Measurements from ENCODE around the gene KIF1A. TPM values are rescaled to one million over a fixed set of nuclear protein-coding genes. Genes with fewer than 3 reads are reported as not detected.

KIF1A gene
- total and polyA plus RNA-seq, 2 of the 13 experiments (the other 11 are each of a cell fraction or from before 2014, with no cell fraction given) = 0.01 TPM; not detected in 1

- no peak for TF ChIP-seq ZNF335 (CRISPR knock-in tag; IDR thresholded peaks at IDR 0.05)
Observed at GRCh38 chr2:240759459-240759858, 60.6 kb downstream of the KIF1A start (continued).

GRCh38 chr2:240757086-240757614, 62.9 kb downstream of the KIF1A start:
- ATAC-seq = no peak

GRCh38 chr2:240752209-240752608, 67.8 kb downstream of the KIF1A start:
- in situ Hi-C loops (cut with HindIII; ENCODE audit: extremely low pct_ligation_motif_present, low pct_unique_long_range_greater_than_20kb) = no loop called here
- ChIA-PET POLR2A (no interaction called here), CTCF (ENCODE audit: low intra/inter-chr PET ratio, low total read pairs) (no interaction called here)
- intact Hi-C loops (cut with micrococcal nuclease; ENCODE audit: unreplicated experiment) = no loop called here
- Histone ChIP-seq H3K27me3 (ENCODE audit: control insufficient read depth in 1 of 2, insufficient read depth in 2 of 2, low read length in 2 of 2) (peaks cover 41 to 91% of the 10 kb centered on the region in 2 experiments; a peak in 4 of 5 replicates), H3K9me3 (ENCODE audit: low read length) (no peaks in the 10 kb centered on the region), H3K27ac (ENCODE audit: extremely low read length, insufficient read depth, low read length) (no peak overlapping the region), H3K4me3 (replicated peaks in 1 of 3; ENCODE audit: insufficient read depth in 1 of 3, low read depth in 2 of 3, low read length in 3 of 3) (no peak overlapping the region), H4K20me1 (ENCODE audit: insufficient read depth, low read length) (no peaks in the 10 kb centered on the region; the same call in 1 of the 2 replicates), H3K4me1 (ENCODE audit: insufficient read depth, low read length) (no peaks in the 10 kb centered on the region), H3K79me2 (ENCODE audit: insufficient read depth, low read length) (no peaks in the 10 kb centered on the region), H2AFZ (ENCODE audit: low read length) (no peak overlapping the region), H3K4me2 (ENCODE audit: low read depth, low read length) (no peak overlapping the region), H3K36me3 (replicated peaks in 1 of 2; ENCODE audit: control insufficient read depth in 1 of 2, insufficient read depth in 2 of 2, low read length in 2 of 2) (no peaks in the 10 kb centered on the region), H3K9ac (ENCODE audit: insufficient read depth, low read depth, low read length) (no peak overlapping the region)
- 7% methylated on average over 2 of the region's 10 CpGs for WGBS (ENCODE audit: low lambda C conversion rate)
- DNase-seq (ENCODE audit: low spot score) (no peak), ATAC-seq (no peak), FAIRE-seq (no peak)
- BruUV-seq (replicated peaks) = no TSS peak
- TF ChIP-seq MBNL3 (CRISPR knock-in tag; conservative IDR thresholded peaks at IDR 0.05) (no peak), IKZF4 (CRISPR knock-in tag; IDR thresholded peaks at IDR 0.05; ENCODE audit: borderline replicate concordance, low read depth, not compliant biosample characterization) (no peak), ZNF800 (CRISPR knock-in tag; IDR thresholded peaks at IDR 0.05) (no peak), XRCC5 (optimal IDR thresholded peaks at IDR 0.05; ENCODE audit: low read length) (no peak), CBX5 (CRISPR knock-in tag; IDR thresholded peaks at IDR 0.05; ENCODE audit: borderline replicate concordance) (no peak), ZNF337 (CRISPR knock-in tag; IDR thresholded peaks at IDR 0.05; ENCODE audit: borderline replicate concordance, low read depth) (no peak), AKAP8 (CRISPR knock-in tag; IDR thresholded peaks at IDR 0.05) (no peak), ATF2 (CRISPR knock-in tag; IDR thresholded peaks at IDR 0.05) (no peak), SALL2 (CRISPR knock-in tag; IDR thresholded peaks at IDR 0.05) (no peak), ZBTB37 (CRISPR knock-in tag; IDR thresholded peaks at IDR 0.05) (no peak)

More at GRCh38 chr2:240757086-240757614, 62.9 kb downstream of the KIF1A start:
- no peak overlapping the region for H2AFZ ChIP-seq (ENCODE audit: low read length)
- no peak overlapping the region for H3K27ac ChIP-seq (ENCODE audit: extremely low read length, insufficient read depth, low read length)
- H3K4me2 ChIP-seq (ENCODE audit: low read depth, low read length) = no peak overlapping the region
- intact Hi-C loops (cut with micrococcal nuclease; ENCODE audit: unreplicated experiment) (no loop called here), in situ Hi-C loops (cut with HindIII; ENCODE audit: extremely low pct_ligation_motif_present, low pct_unique_long_range_greater_than_20kb) (no loop called here)
- no peak overlapping the region for H3K4me3 ChIP-seq (replicated peaks in 1 of 3; ENCODE audit: insufficient read depth in 1 of 3, low read depth in 2 of 3, low read length in 3 of 3)
- no peak overlapping the region for H3K9ac ChIP-seq (ENCODE audit: insufficient read depth, low read depth, low read length)
- peaks cover 32 to 92% of the 10 kb centered on the region in 2 experiments; a peak in 3 of 5 replicates for H3K27me3 ChIP-seq (ENCODE audit: control insufficient read depth in 1 of 2, insufficient read depth in 2 of 2, low read length in 2 of 2)
- peak; percentile 51; the same call in 1 of the 2 replicates for TF ChIP-seq ZNF263 (CRISPR knock-in tag; IDR thresholded peaks at IDR 0.05)
- TF ChIP-seq YY1 (IDR thresholded peaks at IDR 0.05; ENCODE audit: insufficient read depth, insufficient replicate concordance, low read depth, low read length) = no peak
- H3K9me3 ChIP-seq (ENCODE audit: low read length) = no peaks in the 10 kb centered on the region
- H3K4me1 ChIP-seq (ENCODE audit: insufficient read depth, low read length) = no peaks in the 10 kb centered on the region
- DNase-seq (ENCODE audit: low spot score) (no peak), FAIRE-seq (no peak)
- CTCF ChIA-PET (ENCODE audit: low intra/inter-chr PET ratio, low total read pairs) = no interaction called here
- no peaks in the 10 kb centered on the region for H3K79me2 ChIP-seq (ENCODE audit: insufficient read depth, low read length)
- 38% methylated on average over 28 of the region's 31 CpGs for WGBS (ENCODE audit: low lambda C conversion rate)
- H3K36me3 ChIP-seq (replicated peaks in 1 of 2; ENCODE audit: control insufficient read depth in 1 of 2, insufficient read depth in 2 of 2, low read length in 2 of 2) = no peaks in the 10 kb centered on the region
- H4K20me1 ChIP-seq (ENCODE audit: insufficient read depth, low read length) = no peaks in the 10 kb centered on the region; the same call in 1 of the 2 replicates
- BruUV-seq (replicated peaks) = no TSS peak
- POLR2A ChIA-PET = no interaction called here
